NCI-H526 (cell line): Measurements from ENCODE around the gene MAPKAP1.

Experiments
- DNase-seq, 2 experiments: peaks; one replicate each; lab custom pipeline; 2025; lab: John Stamatoyannopoulos, UW

MAPKAP1 gene

DNA sequence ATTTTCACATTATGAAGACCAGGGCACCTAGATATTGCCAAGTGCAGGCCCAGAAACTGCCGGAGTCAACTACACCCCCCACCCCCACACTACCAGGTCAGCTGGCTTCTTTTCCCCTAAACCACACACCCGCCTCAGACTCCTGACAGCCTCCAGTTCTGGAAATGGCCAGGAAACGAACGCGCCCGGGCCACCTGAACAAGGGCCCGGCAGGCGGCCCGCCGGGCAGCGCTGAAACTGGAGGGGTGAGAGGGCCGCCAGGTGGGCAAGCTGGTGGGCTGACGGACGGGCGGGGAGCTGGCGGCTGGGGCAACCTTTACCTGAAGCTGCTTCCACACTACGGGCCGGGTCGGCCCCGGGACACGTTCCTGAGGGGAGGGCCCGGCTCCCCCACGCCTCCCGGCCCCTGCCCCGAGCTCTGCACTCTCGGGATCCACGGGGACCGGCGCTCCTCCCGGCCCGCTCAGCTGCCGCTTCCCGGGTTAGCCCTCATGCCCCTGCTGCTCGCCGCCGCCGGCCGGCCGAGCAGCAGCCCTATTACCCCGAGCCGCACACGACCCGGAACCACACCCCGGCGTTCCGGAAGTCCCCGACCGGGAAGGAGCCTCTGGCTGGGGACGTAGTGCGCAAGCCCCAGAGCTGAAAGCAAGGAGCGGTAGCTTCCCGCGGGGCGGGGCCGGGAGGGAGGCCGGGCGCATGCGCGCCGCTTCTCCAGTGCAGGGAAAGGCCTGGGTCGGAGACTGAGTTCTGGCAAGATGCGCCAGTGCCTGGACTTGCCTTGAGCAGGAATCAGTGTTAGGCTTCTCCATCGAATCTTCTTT is at the start of gene MAPKAP1:
Gene MAPKAP1, minus strand, starts transcription at position 558 of the 821 bp plus-strand sequence. CDS start 34,634 bp downstream, outside the sequence.
- peak; percentile 82 to 93 for DNase-seq

DNA sequence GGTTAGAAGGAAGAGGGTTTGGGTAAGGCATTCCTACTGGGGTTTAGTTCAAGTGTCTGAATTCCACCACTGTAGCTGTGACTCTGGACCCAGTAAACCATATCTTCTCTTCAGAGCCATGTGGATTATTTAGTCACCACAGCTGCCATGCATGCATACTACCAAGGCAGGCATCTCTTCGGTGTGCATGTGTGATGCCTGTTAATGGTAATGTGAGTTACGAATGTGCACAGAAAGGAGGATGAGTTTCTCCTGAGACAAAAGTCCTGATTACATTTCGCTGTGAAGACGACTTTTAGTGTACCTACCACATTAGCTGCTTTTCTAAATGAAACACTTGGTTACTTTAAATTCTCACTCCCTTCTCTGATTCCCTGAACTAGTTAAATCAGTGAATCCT is 49.5 kb upstream of the MAPKAP1 start:
- DNase-seq: no peak

DNA sequence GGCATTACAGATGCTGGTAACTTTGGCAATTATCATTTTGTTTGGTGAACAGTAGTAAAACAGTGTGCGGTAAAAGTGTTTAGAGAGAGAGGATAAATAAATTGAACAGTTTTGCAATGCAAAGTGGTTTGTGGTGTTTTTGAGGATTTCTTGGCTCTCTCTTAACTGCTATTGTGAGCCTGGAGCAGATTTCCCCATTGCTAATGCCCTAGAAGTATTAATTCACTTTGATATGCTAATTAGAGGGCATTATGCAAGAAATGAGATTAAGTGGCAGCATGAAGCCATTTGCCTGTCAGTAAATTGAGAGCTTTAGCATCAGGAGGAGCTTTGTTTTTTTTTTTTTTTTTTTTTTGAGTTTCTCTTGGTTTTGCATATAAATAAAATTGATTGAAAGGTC is 48.3 kb upstream of the MAPKAP1 start:
- DNase-seq: peak; percentile 27 to 48

DNA sequence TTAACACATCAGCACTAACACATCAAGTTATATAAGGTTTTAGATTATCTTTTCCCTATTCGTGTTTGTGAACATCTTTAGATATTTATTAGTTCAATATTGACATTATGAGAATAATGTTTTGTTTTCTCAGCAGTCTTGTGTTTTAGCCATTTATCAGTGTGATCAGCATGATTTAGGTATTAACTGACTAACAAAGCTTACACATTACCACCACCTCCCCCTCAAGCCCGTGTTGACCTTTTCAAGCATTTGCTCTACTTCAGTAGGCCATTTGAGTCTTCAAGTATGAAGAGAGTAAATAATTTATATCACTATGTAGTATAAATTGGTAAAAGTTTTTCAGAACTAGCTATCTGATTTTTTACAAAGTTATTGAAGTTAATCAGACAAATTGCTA is 47.1 kb upstream of the MAPKAP1 start:
- DNase-seq: no peak

DNA sequence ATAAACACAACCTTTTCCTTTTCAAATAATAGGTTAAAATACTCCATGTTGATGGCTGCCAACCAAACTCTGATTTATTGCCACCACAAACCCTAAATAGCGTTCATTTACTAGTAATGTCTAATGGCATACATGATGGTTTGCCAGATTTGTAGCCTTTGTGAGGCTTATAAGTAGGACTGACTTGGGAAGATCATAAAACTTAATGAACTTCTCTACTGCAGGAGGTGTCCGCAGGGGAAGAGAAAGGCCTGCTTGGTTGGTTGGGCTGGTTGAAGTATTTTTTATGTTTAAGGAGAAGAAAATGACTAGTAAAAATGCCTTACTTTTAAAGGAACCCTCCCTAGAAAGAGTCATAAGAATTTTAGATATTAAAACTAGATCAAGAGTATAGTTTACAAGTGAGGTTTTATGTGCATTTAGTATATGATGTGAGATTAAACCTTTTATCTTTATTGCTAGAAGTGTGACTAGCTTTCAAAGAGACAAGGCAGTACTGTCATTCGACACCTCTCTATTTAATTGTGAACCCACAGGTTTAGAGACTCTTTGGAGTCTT is 45.1 kb upstream of the MAPKAP1 start:
- no peak for DNase-seq

DNA sequence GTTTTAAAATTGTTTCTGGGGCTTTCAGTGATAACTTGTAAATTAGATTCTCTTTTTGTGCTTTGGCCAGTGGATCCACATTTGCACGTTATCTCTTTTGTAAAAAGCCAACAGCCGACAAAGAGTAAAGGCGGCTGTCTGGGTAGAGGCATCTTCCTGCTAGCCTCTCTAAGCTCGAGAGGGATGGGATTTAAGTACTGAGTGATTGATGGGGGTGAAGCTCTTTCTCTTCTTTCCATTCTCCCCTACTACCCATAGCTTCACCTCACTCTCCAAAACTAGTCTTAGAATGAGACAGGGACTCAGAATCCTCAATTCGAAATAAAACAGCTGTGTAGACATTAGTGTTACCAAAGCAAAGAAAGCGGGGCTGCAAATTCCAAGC is 43.6 kb upstream of the MAPKAP1 start:
- no peak for DNase-seq

DNA sequence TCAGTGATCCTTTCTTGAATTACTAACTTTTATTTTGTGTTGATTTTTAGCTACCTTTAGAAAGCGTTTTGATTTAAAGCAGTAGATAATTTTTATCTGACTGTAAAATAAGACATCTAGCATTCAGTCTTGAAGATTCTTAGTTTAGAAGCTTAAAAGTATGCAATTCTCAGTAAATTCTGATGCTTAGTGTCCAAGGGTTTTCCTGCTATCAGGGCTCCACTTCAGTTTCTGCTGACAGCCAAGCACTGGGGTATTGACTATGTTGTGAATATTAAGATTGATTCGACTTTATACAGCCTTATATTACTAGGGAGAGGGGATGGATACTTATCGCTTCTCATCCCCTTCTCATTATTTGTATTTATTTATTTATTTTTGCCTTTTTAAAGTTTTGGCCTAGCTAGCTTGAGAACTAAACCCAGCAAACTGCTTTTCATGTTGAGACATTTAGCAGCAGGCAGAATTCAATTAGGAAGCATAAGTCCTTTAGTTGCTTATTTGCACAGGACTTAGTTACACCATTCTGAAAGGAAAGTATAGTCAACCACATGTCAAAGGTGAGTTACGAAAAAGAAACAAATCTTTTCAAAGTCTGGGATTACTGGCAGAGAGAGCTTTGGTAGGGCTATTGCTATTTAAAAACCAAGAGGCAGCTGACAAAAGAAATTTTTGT is 43.1 kb upstream of the MAPKAP1 start:
- DNase-seq: no peak

DNA sequence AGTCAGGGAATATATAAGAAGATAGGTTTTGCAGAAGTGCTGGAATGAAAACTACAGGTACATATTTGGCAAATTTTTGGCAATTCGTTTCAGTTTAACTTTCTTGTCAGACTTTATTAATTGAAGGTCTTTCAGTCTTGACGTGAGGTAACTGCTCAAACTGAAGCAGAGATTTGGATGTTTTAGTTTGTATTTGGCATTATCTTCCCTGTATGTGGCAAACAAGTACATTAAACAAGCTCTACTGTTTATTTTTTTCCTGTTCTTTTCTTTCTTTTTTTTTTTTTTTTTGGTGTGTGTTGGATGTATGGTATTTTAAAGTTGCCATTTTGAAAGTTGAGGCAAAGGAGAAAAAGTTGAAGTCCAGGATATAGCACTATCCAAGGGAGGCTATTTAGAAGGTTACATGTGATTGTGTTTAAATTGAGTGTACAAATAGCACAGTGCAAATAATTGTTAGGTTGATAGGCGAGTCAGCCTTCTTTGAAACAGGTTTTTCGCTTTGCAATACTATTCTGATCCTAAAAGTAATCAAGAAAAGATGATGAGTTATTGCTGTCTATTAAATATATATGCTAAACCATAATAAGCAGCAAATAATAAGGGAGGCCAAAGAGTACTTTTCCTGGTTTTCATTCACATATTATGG is 42.4 kb upstream of the MAPKAP1 start:
- DNase-seq: no peak

DNA sequence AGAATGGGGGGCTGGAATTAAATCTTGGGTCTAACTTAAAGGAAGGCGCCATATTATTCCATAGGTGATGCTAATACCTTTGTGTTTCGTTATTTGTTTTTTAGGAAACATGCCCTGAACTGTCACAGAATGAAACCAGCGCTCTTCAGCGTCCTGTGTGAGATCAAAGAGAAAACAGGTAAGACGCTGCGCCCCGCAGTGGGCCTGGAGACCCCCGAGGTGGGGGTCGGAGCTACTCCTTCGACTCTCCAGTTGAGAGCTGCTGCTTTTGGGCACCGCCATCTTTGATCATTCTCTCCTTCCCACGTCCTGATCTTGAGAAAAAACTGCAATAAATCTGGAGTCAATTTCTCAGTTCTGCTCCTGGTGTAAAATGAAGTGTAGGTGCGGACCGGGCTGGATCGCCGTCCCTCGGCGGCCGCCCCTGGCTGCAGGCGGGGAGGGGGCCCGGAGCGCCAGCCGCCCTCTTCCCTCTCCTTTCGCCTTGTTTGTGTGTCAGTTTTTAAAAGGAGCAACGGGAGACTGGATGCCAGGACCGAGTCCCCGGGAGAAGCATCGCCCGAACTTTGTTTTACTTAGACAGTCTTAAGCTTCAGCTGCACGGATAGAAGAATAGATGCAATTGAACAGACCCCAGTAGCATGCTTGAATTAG is 41.6 kb upstream of the MAPKAP1 start:
- no peak for DNase-seq

DNA sequence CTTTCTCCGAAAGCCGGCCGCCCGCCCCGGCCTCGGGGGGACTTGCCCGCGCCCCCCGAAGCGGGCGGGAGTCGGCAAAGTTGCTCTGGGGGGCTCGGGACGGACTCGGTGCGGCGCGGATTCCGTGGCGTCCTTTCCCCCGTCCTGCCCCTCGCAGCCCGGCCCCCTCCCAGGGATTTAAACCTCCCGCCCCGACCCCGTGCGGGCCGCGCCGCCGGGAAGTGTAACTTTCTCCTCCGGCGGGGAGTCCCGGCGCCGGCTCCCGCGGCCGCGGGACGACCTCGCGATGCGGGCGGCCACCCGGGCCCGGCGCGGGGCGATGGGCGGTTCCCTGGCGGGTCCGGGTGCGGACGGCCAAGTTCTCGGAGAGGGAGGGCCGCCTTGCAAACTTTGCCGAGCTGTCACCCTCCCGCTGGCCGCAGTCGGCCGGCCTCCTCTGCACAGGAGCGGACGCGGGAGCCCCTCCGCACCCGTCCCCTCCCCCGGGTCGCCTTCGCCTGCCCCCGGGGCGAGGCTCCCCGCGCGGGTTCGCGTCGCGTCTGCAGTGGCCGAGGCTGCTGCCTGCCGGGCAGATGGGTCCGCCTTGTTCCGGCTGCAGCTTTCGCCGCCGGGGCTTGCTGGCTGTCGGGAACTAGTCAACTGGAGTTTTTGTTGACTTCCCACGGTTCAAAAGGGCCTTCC is 40.9 kb upstream of the MAPKAP1 start:
- DNase-seq: peak in 1 of 2 experiments; percentile 31

DNA sequence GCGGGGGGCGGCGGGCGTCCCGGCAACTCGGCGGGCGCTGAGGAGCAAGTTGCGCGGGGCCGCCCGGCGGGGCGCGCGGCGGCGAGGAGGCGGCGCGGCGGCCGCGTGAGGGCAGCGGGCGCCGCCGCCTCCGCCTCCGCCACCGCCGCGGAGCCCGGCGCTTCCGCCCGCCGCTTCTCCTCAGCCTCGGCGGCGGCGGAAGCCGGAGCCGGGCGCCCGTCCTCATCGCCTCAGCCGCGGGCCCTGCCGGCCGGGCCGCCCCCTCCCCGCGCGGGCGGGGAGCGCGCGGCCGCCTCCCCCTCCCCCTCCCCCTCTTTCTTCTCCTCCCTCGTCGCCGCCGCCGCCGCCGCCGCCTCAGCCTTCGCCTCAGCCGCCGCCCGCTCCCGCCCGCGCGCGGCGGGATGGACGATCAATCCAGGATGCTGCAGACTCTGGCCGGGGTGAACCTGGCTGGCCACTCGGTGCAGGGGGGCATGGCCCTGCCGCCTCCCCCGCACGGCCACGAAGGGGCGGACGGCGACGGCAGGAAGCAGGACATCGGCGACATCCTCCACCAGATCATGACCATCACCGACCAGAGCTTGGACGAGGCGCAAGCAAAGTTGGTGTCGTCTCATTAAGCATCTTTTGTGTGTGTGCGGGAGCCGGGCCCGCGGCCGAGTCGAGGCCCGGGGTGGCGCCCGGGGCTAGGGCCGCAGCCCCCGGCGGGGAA is 40.2 kb upstream of the MAPKAP1 start, which contains the start of gene PBX3:
Gene PBX3, plus strand, starts transcription at position 321 of the 712 bp plus-strand sequence.
- peak in 1 of 2 experiments; percentile 40 for DNase-seq

DNA sequence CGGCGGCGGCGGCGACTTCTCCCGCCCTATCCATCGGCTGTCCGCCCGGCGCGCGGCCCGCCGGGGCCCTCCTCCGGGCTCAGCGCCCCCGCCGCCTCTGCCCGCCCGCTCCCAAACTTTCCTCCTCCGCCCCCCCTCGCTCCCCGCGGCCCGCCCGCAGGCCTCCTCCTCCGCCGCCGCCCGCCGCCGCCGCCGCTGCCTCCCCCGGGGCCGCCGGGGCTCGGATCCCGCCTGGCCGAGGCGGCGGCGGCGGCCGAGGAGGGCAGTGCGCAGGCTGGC is 39.7 kb upstream of the MAPKAP1 start:
- no peak for DNase-seq

DNA sequence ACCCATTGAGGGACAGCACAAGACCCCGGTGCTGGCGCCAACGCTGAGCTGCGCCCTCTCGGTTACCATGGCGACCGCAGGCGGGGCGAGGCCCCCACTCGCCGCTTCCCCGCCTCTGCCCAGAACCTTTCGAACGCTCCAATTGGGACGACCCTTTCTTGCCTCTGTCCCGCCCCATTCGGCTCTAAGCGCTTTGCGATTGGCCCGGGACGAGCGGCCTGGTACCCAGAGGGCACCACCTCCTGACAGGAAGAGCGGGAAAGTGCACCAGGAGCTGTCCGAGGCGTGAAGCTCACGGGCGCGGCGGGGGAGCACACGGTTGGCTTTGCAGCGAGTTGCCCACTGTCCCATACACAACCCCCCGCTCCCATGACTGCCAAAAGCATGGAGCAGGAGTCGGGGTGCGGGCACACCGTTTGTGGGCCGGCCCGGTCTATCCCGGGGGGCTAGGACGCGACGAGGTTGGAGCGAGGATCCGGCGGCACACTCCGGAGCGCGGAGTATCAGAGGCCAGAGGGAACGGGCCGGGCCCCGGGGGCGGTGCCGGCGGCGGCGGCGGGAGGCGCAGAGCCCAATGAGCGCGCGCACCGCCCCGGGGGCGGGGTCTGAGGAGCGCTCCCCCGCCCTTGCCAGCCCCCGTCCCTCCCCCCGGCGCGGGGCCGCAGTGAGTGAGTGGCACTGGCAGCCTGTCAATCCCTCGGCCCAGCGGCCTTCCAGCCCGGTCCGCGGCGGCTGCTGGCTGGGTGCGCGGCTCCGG is 39.2 kb upstream of the MAPKAP1 start:
- peak; percentile 68 to 90 for DNase-seq

DNA sequence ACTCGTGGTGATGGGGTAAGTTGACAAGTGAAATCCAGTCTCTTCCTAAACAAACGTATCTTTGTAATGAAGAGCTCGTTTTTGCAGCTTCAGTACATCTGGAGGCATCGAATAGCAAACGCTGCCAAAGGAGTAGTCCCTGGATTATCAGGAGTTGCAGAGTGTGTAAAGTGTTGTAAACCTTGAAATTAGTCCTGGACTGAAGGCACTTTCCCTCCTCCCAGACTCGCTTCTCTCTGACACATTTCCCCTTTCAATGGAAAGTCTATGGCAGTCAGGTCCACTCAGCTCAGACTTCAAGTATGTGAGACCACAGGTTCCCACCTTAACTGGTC is 38.6 kb upstream of the MAPKAP1 start:
- DNase-seq: no peak

DNA sequence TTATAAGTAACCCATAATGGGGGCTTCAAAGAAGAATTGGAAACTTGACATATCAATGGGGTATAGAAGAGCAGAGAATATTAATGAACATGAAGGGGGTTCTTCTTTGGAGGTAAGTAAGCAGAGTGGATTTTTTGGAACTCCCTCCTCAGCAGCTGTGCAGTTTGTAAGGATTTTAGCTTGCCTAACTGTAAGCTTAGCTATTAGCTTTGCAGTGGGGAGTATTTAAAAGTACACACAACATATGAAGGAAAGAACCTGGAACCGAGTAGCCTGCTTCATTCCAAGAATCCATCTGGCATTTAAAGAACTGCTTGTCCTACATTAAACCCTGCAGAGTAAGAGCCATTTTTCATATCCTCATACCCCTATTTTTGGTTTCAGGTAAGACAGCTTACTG is 38.0 kb upstream of the MAPKAP1 start:
- no peak for DNase-seq

DNA sequence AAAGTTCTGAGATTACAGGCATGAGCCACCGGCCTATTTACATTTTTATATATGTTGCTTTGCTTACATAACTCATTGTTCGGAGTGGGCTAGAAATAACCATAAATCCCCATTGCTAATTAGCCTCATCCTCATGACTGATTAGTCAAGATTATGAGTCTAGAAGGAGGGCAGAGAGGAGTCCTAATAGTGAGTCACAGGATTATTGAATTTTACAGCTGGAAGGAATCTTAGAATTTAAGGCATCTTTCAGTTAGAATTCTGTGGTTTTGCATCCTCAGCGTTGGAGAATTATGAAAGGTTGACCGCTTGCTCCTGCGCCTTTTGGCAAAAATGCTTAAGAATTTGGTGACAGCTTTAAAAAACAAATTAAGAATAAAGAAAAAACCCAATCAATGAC is 37.6 kb upstream of the MAPKAP1 start:
- no peak for DNase-seq

DNA sequence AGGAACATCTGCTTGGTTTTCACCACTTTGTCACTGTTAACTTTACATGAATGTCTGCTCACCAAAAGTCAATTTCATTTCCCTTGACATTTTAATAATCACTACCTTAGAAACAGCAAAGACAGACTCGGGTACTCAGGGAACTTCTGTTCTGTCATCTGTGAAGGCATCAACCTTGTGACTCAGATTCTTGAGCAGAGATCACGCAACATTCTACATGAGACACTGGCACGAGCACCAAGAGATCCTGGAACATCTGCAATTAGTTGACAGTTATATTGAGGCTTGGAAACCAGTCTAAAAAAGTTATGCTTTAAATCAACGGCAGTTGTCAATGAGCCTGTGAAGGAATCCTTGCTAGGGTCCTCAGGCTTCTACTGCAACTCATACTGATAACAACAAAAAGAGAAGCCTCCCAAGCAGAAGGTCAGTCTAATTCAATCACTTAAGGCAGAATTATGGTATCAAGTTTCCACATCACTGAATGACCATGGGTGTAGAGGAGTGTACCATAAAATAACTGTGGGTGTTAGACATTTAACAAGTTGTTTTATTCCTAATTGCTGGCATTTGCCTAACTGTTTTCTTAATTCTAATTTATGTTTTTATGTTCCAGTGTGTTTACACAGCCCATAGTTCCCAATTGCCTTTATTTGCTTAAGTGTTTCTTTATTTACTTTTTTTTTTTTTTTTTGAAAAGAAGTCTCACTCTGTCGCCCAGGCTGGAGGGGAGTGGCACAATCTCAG is 36.8 kb upstream of the MAPKAP1 start:
- DNase-seq: no peak

DNA sequence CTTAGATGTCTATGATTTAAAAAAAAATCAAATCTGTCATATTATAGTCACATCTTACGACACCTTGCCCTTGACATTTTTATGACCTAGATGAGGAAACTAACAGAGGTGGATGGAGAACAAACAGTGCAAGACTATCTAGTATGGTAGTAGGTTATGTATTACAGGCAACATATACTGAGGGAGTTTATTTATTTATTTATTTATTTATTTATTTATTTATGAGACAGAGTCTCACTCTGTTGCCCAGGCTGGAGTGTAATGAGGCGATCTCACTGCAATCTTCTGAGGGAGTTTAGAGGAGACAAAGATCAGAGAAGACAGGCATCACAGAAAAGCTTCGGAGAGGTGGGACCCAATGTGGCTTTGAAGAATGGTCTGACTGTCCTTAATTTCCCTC is 35.6 kb upstream of the MAPKAP1 start:
- no peak for DNase-seq

DNA sequence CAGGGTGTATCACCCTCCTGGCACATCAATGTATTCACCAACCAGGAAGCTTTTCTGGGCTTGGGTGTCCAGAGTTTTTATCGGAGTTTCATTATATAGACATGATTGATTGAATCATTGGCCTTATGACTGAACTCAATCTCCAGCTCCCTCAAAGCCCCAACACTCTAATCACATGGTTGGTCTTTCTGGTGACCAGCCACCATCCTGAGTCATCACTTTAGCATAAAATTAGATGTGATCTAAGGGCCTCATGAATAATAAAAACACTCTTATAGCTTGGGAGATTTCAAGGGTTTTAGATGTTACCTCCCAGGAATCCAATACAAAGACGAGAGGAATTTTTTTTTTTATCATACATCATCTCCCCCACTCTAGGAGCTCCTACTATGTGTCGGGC is 32.4 kb upstream of the MAPKAP1 start:
- DNase-seq: no peak

DNA sequence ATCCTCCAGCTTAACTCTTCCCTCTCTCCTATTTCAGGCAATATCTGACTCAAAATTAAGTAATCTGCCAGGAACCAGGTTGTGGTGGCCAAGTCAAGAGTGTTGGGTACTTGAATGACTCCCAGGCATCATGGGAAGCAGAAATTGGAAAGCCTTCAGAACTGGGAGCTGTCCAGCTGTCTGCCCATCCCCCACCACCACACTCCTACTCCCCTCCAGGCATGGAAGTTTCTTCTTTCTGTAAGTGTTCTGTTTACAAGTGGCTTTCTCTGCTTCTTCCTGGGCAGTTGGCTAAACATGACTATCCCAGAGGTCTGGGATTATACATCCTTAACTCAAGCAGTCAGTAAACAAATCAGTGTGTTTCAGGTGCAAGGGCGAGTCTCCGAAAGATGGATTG is 25.6 kb upstream of the MAPKAP1 start:
- no peak for DNase-seq
